Mesothelial cell of epicardium (in vitro differentiated cells): ENCODE results near the gene SEMA4C. TPM values are rescaled to one million over a fixed set of nuclear protein-coding genes. Genes with fewer than 3 reads are reported as not detected.
A peak's percentile ranks its signal among the peaks of the same experiment; 100 is the strongest.

Source experiments
- DNase-seq, 2 experiments: peaks; one replicate each; pipeline ENCODE4 v3.0.0; 2021; ENCODE audit warnings: low spot score in 2 of 2; ENCODE audit not compliant: unreplicated experiment in 2 of 2
- H3K27ac Mint-ChIP-seq: 2 replicates; pipeline ENCODE4 v1.8.0; 2021; ENCODE audit warnings: mixed read lengths
- H3K27me3 Mint-ChIP-seq: 2 replicates; pipeline ENCODE4 v1.8.0; 2021; ENCODE audit warnings: low read depth, mixed read lengths
- H3K36me3 Mint-ChIP-seq: 2 replicates; pipeline ENCODE4 v1.8.0; 2021; ENCODE audit warnings: mixed read lengths
- H3K4me1 Mint-ChIP-seq: 2 replicates; pipeline ENCODE4 v1.8.0; 2021; ENCODE audit warnings: mixed read lengths
- H3K4me3 Mint-ChIP-seq: 2 replicates; pipeline ENCODE4 v1.8.0; 2021; ENCODE audit warnings: mild to moderate bottlenecking, moderate library complexity, mixed read lengths
- H3K9me3 Mint-ChIP-seq: 2 replicates; pipeline ENCODE4 v1.8.0; 2021; ENCODE audit warnings: mixed read lengths
- CTCF ChIP-seq: fragments of 200-600 bp; sonication (generic); IDR thresholded peaks from one replicate; pipeline ENCODE4 v1.5.0; 2021; ENCODE audit warnings: antibody characterized with exemption; ENCODE audit not compliant: unreplicated experiment
- total RNA-seq: library from RNA; stranded (reverse); gene quantifications from 3 replicates; pipeline ENCODE4 v1.2.1, GENCODE V29; 2021

The SEMA4C gene
- total RNA-seq, 1 donor from 2014 or later = 102 TPM

GRCh38 chr2:96835830-96836229 is 34.0 kb downstream of the SEMA4C start:
- H3K4me3 Mint-ChIP-seq = no peak overlapping the region
- H3K27me3 Mint-ChIP-seq = no peaks in the 10 kb centered on the region
- peaks cover 15% of the 10 kb centered on the region for H3K36me3 Mint-ChIP-seq
- no peak for TF ChIP-seq CTCF
- H3K9me3 Mint-ChIP-seq = no peaks in the 10 kb centered on the region
- no peak overlapping the region for H3K27ac Mint-ChIP-seq
- no peak for DNase-seq
- H3K4me1 Mint-ChIP-seq = peaks cover 23% of the 10 kb centered on the region

GRCh38 chr2:96832754-96833507 is 36.9 kb downstream of the SEMA4C start:
- peak overlapping the region; percentile 98 for H3K27ac Mint-ChIP-seq
- TF ChIP-seq CTCF = no peak
- H3K9me3 Mint-ChIP-seq = no peaks in the 10 kb centered on the region
- peak; percentile 76 to 85 for DNase-seq
- no peaks in the 10 kb centered on the region for H3K27me3 Mint-ChIP-seq
- peak overlapping the region; percentile 55 for H3K4me3 Mint-ChIP-seq
- peaks cover 23% of the 10 kb centered on the region for H3K4me1 Mint-ChIP-seq
- peaks cover 26% of the 10 kb centered on the region for H3K36me3 Mint-ChIP-seq

GRCh38 chr2:96832408-96832753 is 37.5 kb downstream of the SEMA4C start:
- H3K27me3 Mint-ChIP-seq = no peaks in the 10 kb centered on the region
- peaks cover 27% of the 10 kb centered on the region for H3K36me3 Mint-ChIP-seq
- H3K4me3 Mint-ChIP-seq = no peak overlapping the region
- peaks cover 23% of the 10 kb centered on the region for H3K4me1 Mint-ChIP-seq
- no peak for DNase-seq
- no peaks in the 10 kb centered on the region for H3K9me3 Mint-ChIP-seq
- TF ChIP-seq CTCF = no peak
- H3K27ac Mint-ChIP-seq = peak overlapping the region; percentile 98

GRCh38 chr2:96831679-96832078 is 38.2 kb downstream of the SEMA4C start:
- Mint-ChIP-seq H3K27me3 (no peaks in the 10 kb centered on the region), H3K4me3 (no peak overlapping the region), H3K4me1 (peaks cover 23% of the 10 kb centered on the region), H3K27ac (peak overlapping the region; percentile 98), H3K36me3 (peaks cover 27% of the 10 kb centered on the region), H3K9me3 (no peaks in the 10 kb centered on the region)
- no peak for DNase-seq
- no peak for TF ChIP-seq CTCF

- Mint-ChIP-seq H3K9me3 (no peaks in the 10 kb centered on the region), H3K36me3 (peaks cover 22% of the 10 kb centered on the region), H3K4me1 (peaks cover 23% of the 10 kb centered on the region), H3K27ac (no peak overlapping the region), H3K4me3 (no peak overlapping the region), H3K27me3 (no peaks in the 10 kb centered on the region)
- DNase-seq = no peak
- TF ChIP-seq CTCF = no peak
Measured at GRCh38 chr2:96830044-96830562, 39.8 kb downstream of the SEMA4C start.
